Subcutaneous abdominal adipose tissue (tissue), 5 donors: ENCODE measurements around the gene CCDC50.

Experiments used
- H3K27ac ChIP-seq: one replicate; pipeline ENCODE4 v1.7.0; 2013; ENCODE audit warnings: low read depth, mild to moderate bottlenecking, inconsistent platforms, low read length, moderate library complexity
- H3K27me3 ChIP-seq, 5 donors: one replicate each; pipeline ENCODE4 v1.7.0; 2013; ENCODE audit warnings: low read length in 5 of 5, inconsistent platforms in 1 of 5; ENCODE audit not compliant: control insufficient read depth in 5 of 5, insufficient read depth in 4 of 5
- H3K36me3 ChIP-seq, 5 donors: one replicate each; pipeline ENCODE4 v1.7.0; 2013; ENCODE audit warnings: low read length in 5 of 5; ENCODE audit not compliant: control insufficient read depth in 5 of 5, insufficient read depth in 5 of 5
- H3K4me1 ChIP-seq, 5 donors: one replicate each; pipeline ENCODE4 v1.7.0; 2013; ENCODE audit warnings: low read length in 5 of 5, mild to moderate bottlenecking in 3 of 5, moderate library complexity in 1 of 5; ENCODE audit not compliant: control insufficient read depth in 5 of 5, insufficient read depth in 5 of 5
- H3K4me3 ChIP-seq, 5 donors: one replicate each; pipeline ENCODE4 v1.7.0; 2013; ENCODE audit warnings: low read length in 5 of 5, low read depth in 1 of 5
- H3K9ac ChIP-seq, 5 donors: one replicate each; pipeline ENCODE4 v1.7.0; 2013; ENCODE audit warnings: low read length in 5 of 5, mild to moderate bottlenecking in 4 of 5, moderate library complexity in 3 of 5
- H3K9me3 ChIP-seq, 5 donors: one replicate each; pipeline ENCODE4 v1.7.0; 2013; ENCODE audit warnings: low read length in 5 of 5; ENCODE audit not compliant: control insufficient read depth in 5 of 5
- donor health status: healthy.
- donor health status: healthy.
- donor health status: healthy.
- donor health status: healthy.
- donor health status: healthy.

Gene CCDC50

GRCh38 chr3:191357909-191358308, 28.7 kb downstream of the CCDC50 start:
- Histone ChIP-seq H3K36me3 (peaks cover 40 to 57% (median 47%) of the 10 kb centered on the region in 5 donors), H3K27me3 (no peaks in the 10 kb centered on the region), H3K4me1 (peaks cover 0 to 34% (median 31%) of the 10 kb centered on the region in 5 donors), H3K9ac (no peak overlapping the region), H3K27ac (no peak overlapping the region), H3K4me3 (no peak overlapping the region), H3K9me3 (no peaks in the 10 kb centered on the region)

GRCh38 chr3:191358929-191359328, 29.7 kb downstream of the CCDC50 start:
- Histone ChIP-seq H3K27me3 (no peaks in the 10 kb centered on the region), H3K4me1 (peaks cover 0 to 24% (median 23%) of the 10 kb centered on the region in 5 donors), H3K4me3 (no peak overlapping the region), H3K27ac (no peak overlapping the region), H3K36me3 (peaks cover 44 to 66% (median 54%) of the 10 kb centered on the region in 5 donors), H3K9me3 (no peaks in the 10 kb centered on the region), H3K9ac (no peak overlapping the region)

GRCh38 chr3:191360620-191361019, 31.4 kb downstream of the CCDC50 start:
- Histone ChIP-seq H3K9me3 (no peaks in the 10 kb centered on the region), H3K9ac (no peak overlapping the region), H3K36me3 (peaks cover 48 to 77% (median 54%) of the 10 kb centered on the region in 5 donors), H3K27ac (no peak overlapping the region), H3K4me3 (no peak overlapping the region), H3K27me3 (no peaks in the 10 kb centered on the region), H3K4me1 (peaks cover 0 to 21% (median 18%) of the 10 kb centered on the region in 5 donors)

- H3K27me3 ChIP-seq: no peaks in the 10 kb centered on the region
- H3K27ac ChIP-seq: no peak overlapping the region
- no peaks in the 10 kb centered on the region for H3K9me3 ChIP-seq
- peaks cover 0 to 13% (median 10%) of the 10 kb centered on the region in 5 donors for H3K4me1 ChIP-seq
- no peak overlapping the region for H3K4me3 ChIP-seq
- H3K36me3 ChIP-seq: peaks cover 52 to 82% (median 57%) of the 10 kb centered on the region in 5 donors
- H3K9ac ChIP-seq: no peak overlapping the region
Measured at GRCh38 chr3:191361456-191361855, 32.3 kb downstream of the CCDC50 start.

- H3K4me3 ChIP-seq: no peak overlapping the region
- H3K27me3 ChIP-seq: no peaks in the 10 kb centered on the region
- peaks cover 0 to 8% (median 4%) of the 10 kb centered on the region in 5 donors for H3K4me1 ChIP-seq
- H3K36me3 ChIP-seq: peaks cover 52 to 81% (median 60%) of the 10 kb centered on the region in 5 donors
- H3K9me3 ChIP-seq: no peaks in the 10 kb centered on the region
- H3K27ac ChIP-seq: no peak overlapping the region
- no peak overlapping the region for H3K9ac ChIP-seq
Measured at GRCh38 chr3:191362037-191362436, 32.8 kb downstream of the CCDC50 start.

- H3K9me3 ChIP-seq: no peaks in the 10 kb centered on the region
- peaks cover 0 to 5% (median 0%) of the 10 kb centered on the region in 5 donors for H3K4me1 ChIP-seq
- H3K27me3 ChIP-seq: no peaks in the 10 kb centered on the region
- H3K4me3 ChIP-seq: no peak overlapping the region
- no peak overlapping the region for H3K9ac ChIP-seq
- H3K27ac ChIP-seq: no peak overlapping the region
- peaks cover 49 to 81% (median 60%) of the 10 kb centered on the region in 5 donors for H3K36me3 ChIP-seq
Measured at GRCh38 chr3:191362524-191363090, 33.4 kb downstream of the CCDC50 start.

- Histone ChIP-seq H3K27ac (no peak overlapping the region), H3K27me3 (no peaks in the 10 kb centered on the region), H3K4me1 (peaks cover 0 to 5% (median 0%) of the 10 kb centered on the region in 5 donors), H3K9me3 (no peaks in the 10 kb centered on the region), H3K36me3 (peaks cover 43 to 75% (median 60%) of the 10 kb centered on the region in 5 donors), H3K9ac (no peak overlapping the region), H3K4me3 (no peak overlapping the region)
Measured at GRCh38 chr3:191363221-191363620, 34.0 kb downstream of the CCDC50 start.

GRCh38 chr3:191366675-191367074, 37.5 kb downstream of the CCDC50 start:
- Histone ChIP-seq H3K9me3 (no peaks in the 10 kb centered on the region), H3K27ac (peak overlapping the region; percentile 64), H3K27me3 (no peaks in the 10 kb centered on the region), H3K4me1 (peaks cover 0 to 9% (median 5%) of the 10 kb centered on the region in 5 donors), H3K9ac (no peak overlapping the region), H3K4me3 (no peak overlapping the region), H3K36me3 (peaks cover 23 to 55% (median 46%) of the 10 kb centered on the region in 5 donors)

GRCh38 chr3:191368755-191369615, 39.8 kb downstream of the CCDC50 start:
- Histone ChIP-seq H3K9ac (no peak overlapping the region), H3K27ac (no peak overlapping the region), H3K9me3 (no peaks in the 10 kb centered on the region), H3K4me3 (no peak overlapping the region), H3K4me1 (peaks cover 0 to 9% (median 5%) of the 10 kb centered on the region in 5 donors), H3K27me3 (no peaks in the 10 kb centered on the region), H3K36me3 (peaks cover 14 to 40% (median 29%) of the 10 kb centered on the region in 5 donors)

GRCh38 chr3:191369616-191370010, 40.4 kb downstream of the CCDC50 start:
- no peak overlapping the region for H3K27ac ChIP-seq
- H3K36me3 ChIP-seq: peaks cover 10 to 40% (median 29%) of the 10 kb centered on the region in 5 donors
- H3K9me3 ChIP-seq: no peaks in the 10 kb centered on the region
- H3K9ac ChIP-seq: no peak overlapping the region
- H3K4me3 ChIP-seq: no peak overlapping the region
- peaks cover 0 to 9% (median 5%) of the 10 kb centered on the region in 5 donors for H3K4me1 ChIP-seq
- no peaks in the 10 kb centered on the region for H3K27me3 ChIP-seq
